GM21737 (cell line): ENCODE data around the gene DPH2.

Source experiments
- ATAC-seq: cut with Tn5 transposase; IDR thresholded peaks from one replicate; pipeline ENCODE4 v1.9.1; 2021; ENCODE audit warnings: mild to moderate bottlenecking, moderate library complexity; ENCODE audit not compliant: unreplicated experiment

Gene DPH2

DNA sequence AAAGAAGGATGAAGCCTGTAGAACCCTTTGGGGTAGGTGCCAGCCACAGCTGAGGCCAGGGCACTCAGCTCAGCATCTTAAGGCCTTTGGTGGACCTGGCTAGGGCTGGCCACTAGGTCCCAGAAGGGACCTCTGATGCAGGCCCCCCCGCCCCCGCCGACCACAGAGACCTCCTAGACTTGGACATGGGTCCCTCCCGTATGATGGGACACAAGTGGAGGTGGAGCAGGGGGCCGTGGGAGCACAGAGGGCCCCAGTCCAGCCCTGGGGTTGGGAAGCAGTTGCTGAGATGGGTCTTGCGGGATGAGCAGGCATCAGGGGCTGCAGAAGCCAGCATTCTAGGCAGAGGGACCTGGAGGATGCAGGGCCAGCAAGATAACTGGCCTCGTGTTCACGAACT is 12.4 kb downstream of the DPH2 start:
- ATAC-seq = no peak

DNA sequence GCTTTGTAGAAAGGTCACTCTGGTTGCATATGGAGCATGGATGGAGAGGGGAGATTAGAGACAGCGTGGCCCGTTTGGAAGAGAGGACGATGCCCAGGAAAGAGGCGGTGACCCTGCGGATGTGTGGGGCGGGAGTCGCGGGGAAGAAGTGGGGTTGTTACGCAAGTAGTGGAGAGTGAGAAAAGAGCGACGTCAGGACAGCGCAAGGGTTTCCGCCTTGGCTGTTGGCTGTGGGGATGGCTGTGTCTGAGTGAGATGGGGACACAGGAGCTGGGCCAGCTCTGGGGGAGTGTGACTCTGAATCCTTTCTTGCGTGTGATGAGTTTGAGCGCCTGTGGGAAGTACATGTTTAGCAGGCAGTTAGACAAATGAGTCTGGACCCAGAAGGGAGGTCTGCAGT is 13.0 kb downstream of the DPH2 start:
- no peak for ATAC-seq

DNA sequence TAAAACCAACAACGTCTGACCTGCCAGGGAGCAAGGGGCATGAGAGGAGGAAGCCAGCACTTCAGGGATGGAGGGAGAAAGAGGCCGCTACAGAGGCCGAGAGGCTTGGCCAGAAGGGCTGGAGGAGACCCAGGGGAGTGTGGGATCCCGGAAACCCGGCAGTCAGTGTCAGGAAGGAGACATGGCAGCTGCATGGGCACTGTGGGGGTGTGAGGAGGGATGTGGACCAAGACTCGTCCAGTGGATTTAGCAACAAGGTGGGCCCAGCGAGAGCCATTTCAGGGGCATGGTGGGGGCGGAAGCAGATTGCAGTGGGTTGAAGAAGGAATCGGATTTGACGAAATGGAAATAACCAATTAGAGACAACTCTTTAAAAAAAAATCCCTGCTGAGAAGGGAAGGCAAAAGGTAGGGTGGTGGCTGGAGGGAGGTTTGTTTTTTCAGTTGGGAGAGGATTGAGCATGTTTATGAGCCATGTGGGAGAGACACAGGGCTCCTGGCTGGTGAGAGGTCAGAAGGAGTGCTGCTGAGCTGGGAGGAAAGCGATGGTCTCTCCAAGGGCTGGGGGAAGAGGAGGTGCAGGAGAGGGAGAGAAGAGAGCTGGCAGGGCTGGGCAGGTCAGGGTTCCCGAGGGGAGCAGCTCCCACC is 13.6 kb downstream of the DPH2 start:
- no peak for ATAC-seq

DNA sequence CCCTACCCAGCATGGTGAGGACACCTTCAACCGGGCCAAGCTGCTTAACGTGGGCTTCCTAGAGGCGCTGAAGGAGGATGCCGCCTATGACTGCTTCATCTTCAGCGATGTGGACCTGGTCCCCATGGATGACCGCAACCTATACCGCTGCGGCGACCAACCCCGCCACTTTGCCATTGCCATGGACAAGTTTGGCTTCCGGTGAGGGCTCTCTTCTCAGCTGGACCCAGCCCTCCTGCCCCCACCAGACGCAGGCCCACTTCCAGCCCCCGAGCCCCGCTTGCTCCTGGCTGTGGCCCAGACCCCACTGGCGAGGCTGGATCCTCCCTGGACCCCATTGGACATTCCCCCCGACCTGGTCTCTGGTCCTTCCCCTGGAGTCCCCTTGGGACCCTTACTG is 15.0 kb downstream of the DPH2 start:
- ATAC-seq = no peak

DNA sequence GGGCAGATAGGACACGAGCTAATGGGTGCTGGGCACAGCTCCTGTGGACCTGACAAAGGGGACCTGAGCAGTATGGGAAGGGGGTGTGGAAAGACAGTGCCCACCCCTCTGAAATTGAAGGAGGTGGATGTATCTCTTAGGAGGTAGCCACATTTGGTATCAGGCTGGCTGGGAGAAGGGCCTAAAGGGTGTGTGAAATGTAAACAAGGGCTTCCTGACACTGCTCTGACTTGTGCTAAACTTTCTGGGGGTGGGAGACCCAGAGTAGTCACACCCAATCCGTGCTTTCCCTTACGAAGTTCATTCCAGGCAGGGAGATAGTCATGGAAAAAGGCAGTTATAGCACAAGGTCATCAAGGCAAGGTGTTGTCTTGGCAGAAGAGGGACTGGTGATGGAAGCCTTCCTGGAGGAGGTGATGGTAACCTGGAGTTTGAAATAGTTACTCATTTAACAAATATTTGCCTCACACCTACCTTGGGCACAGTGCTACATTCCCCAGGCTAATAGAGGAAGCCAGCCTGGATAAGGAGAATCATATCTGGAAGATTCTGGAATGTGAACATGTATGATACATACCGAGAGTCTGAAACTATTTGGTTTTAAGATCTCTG is 16.3 kb downstream of the DPH2 start:
- no peak for ATAC-seq

DNA sequence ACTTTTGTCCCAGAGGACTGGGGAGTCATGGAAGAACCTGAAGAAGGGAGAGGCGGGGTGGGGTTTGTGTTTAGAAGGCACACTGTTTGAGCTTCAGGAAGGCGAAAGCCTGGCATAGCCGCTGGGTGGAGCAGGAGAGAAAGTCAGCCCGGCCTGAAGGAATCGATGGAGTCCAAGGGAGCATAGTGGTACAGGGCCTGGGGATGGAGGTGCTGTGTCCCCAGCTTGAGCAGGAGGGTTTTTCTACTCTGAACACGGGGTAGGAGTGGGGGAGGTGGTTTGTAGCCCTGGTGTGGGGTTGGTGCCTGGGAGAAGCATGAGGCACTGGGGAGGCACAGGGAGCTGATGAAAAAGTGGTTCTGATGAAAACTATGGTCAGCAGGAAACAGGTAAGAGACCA is 16.9 kb downstream of the DPH2 start:
- ATAC-seq = no peak

DNA sequence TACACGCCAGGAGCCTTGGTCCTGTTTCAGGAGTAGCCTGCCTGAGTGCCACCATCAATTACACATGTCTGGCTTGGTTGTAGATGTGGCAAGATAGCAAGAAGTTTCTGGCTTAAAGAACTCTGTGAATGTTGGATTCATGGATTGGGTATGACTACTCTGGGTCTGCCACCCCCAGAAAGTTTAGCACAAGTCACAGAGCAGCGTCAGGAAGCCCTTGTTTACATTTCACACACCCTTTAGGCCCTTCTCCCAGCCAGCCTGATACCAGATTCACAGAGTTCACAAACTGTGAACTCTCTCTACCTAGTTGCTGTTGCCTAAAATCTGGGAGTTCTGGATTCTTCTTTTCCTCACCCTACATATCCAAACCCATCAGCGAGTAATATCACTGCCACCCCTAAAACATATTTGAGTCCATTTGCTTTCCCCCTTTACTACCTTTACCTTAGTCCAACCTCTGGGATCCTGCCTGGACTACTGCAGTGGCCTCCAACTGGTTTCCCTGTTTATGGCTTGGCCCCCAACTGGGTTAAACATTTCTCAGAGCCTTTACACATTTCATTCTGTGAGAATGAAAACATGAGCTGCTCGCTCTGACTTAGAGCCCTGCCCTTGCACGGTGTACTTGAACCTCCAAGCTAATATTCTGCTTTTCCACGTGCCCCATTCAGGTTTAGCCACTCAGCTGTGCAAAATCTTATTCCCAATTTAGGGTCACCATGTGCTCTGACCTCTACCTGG is 17.5 kb downstream of the DPH2 start:
- ATAC-seq = no peak

DNA sequence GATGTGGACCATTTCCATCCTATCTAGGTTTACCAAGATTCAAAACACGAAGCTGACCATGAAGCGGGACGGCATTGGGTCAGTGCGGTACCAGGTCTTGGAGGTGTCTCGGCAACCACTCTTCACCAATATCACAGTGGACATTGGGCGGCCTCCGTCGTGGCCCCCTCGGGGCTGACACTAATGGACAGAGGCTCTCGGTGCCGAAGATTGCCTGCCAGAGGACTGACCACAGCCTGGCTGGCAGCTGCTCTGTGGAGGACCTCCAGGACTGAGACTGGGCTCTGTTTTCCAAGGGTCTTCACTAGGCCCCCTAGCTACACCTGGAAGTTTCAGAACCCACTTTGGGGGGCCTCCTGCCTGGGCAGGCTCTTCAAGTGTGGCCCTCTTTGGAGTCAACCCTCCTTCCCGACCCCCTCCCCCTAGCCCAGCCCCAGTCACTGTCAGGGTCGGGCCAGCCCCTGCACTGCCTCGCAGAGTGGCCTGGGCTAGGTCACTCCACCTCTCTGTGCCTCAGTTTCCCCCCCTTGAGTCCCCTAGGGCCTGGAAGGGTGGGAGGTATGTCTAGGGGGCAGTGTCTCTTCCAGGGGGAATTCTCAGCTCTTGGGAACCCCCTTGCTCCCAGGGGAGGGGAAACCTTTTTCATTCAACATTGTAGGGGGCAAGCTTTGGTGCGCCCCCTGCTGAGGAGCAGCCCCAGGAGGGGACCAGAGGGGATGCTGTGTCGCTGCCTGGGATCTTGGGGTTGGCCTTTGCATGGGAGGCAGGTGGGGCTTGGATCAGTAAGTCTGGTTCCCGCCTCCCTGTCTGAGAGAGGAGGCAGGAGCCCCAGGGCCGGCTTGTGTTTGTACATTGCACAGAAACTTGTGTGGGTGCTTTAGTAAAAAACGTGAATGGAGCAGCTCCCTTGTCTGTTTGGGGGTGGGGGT is 20.7 kb downstream of the DPH2 start:
- ATAC-seq = no peak

DNA sequence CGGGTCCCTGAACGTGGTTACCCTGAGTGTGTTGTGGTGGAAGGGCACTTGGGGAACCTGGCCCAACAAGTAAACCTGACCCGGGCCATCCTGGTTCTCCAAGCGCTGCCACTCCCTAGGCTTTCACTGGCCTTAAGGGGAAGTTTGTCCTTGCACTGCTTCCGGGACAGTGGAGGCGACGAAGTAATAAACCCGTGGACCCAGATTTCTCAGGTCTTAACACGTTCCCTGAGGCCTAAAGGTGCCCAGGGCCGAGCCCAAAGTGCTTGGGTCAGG is 21.3 kb downstream of the DPH2 start:
- ATAC-seq = no peak

DNA sequence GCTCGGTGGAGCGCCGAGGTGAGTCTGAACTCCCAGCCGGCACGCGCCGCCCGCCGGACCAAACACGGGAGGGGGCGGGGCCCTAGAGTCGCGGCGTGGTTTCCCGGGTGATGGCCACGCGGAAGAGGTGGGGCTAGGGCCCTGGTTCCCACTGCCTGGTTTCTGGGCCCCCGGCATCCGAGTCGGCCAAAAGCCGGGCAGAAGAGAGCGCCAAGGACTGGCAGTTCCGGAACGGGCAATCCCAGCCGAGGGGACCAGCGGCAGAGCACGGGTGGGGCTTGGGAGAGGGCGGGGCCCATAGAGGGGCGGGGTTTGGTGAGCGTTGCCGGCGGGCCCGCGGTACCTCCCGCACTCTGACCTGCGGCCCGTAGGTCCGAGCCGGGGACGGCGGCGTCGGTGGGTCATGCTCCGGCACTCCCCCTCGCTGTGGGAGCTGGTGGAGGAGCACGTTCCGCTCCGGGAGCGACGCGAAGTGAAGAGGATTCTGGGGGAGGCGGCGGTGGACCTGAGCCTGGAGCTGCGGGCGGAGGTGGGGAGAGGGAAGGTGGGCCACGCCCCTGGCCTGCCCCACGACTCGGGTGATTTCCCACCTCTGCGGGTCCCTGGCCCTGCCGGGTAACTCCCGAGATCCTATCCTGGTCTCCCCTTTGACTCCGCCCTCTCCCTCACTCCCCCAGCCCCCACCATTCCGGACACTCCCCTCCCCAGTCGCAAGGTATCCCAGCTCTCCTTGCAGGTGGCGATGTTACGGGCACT is 21.8 kb downstream of the DPH2 start, which contains the start of gene CCDC24:
Gene CCDC24, plus strand, starts transcription at position 124 of the 756 bp plus-strand sequence. Its CDS starts 280 bp downstream, at position 404.
- peak; percentile 72 for ATAC-seq

DNA sequence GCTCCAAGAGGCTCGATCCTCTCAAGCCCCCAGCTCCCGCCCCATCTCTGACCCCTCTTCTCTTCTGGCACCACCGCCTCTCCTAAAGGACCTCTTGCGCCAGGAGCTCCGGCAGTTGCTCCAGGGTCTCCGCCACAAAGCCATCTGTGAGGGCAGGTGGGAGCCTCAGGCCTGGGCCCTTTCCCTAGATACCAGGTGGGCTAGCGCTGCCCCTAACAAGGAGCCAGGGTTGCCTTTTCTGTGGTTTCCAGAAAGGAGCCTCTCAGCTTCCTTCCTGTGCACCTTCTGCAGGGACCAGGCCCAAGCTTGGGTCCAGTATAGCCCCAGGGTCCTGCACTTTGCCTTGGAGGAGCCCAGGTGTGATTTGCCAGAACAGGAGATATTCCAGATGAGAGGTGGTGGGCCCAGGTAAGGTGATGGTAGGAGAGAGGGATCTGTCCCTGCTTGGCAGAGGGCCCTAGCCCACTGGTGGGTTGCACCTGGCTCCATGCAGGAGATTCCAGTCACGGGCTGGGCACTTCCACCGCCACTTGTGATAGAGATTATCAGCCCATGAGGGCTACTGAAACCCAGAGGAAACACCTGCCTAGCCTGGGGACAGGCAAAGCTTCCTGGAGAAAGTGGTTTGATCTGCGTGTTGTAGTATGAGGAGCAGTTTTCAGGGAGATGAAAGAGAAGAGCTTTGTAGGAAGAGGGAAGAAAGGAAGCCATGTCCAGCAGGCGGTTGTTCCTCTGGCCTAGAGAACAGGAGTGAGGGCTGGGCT is 22.6 kb downstream of the DPH2 start:
- no peak for ATAC-seq

DNA sequence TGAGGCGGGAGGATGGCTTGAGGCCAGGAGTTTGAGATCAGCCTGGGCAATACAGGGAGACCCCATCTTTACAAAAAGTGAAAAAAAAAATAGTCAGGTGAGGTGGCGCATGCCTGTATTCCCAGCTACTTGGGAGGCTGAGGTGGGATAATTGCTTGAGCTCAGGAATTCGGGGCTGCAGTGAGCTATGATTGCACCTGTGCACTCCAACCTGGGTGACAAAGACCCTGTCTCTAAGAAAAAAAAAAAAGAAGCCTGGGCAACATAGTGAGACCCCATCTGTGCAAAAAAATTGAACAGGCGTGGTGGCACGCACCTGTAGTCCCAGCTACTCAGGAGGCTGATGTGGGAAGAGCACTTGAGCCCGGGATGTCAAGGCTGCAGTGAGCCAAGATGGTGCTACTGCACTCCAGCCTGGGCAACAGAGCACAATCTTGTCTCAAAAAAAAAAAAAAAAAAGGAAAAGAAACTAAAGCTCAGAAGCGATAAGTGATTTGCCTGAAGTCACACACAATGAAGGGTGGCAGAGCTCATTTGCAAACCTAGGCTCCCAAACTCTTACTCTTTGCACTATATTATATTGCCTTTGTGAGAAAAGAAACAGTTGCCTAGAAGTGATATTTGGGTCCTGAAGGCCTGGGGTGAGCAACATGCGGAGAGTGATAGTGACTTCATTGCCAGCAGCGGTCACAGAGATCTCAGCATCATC is 23.6 kb downstream of the DPH2 start:
- no peak for ATAC-seq

DNA sequence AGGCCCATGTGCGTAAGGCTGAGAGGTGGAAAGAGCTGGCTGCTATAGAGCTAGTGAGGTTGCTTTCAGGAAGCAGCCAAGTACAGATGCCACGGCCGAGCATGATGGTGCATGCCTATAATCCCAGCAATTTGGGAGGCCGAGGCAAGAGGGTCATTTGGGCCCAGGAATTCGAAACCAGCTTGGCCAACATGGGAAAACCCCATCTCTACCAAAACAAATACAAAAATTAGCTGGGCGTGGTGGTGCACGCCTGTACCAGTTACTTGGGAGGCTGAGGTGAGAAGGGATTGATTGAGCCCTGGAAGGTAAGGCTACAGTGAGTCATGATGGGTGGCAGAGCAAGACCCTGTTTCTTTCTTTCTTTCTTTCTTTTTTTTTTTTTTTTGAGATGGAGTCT is 24.3 kb downstream of the DPH2 start:
- no peak for ATAC-seq

DNA sequence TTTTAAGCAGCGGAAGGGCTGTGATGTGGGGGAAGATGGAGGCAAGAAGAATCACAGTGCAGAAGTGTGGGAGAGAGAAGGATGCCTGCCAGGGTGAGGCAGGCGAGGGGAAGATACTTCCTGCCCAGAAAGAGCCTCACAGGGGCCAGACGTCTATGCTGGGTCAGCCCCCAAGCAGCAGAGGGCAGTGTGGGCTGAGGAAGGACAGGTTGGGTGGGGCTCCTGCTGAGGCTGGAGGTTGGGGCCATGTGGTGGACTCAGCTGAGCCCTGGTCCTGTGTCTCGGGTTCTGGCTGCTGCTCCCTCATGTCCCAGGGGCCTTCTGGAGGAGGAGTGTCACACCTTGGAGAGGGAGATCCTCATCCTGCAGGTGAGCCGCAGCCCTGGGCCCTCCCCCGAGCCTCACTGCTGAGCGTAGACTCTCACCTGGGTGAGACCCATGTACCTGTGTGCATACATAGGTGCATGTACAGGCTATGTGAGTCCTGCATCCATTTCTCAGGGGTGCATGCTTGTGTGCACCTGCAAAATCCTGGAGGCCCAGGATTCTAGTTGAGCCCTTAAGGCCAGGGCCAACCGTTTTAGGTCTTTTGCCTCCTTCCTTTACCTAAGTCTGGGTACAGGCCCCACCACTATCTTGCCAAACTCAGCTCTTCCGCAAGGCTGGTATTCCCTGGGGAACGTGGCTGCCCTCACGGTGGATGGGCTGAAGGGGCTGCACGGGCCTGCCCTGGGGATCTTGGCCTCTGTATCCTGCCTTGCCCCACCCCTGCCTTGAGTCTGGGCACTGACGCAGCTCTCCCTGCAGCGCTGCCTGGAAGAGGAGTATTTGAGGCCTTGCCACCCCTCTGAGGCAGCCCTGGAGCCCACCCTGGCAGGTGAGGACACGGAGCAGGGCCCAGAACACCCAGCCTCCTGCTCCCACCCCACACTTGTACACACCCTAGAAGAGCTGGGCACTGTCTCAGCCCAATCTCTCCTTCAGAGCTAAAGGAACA is 25.3 kb downstream of the DPH2 start:
- no peak for ATAC-seq

DNA sequence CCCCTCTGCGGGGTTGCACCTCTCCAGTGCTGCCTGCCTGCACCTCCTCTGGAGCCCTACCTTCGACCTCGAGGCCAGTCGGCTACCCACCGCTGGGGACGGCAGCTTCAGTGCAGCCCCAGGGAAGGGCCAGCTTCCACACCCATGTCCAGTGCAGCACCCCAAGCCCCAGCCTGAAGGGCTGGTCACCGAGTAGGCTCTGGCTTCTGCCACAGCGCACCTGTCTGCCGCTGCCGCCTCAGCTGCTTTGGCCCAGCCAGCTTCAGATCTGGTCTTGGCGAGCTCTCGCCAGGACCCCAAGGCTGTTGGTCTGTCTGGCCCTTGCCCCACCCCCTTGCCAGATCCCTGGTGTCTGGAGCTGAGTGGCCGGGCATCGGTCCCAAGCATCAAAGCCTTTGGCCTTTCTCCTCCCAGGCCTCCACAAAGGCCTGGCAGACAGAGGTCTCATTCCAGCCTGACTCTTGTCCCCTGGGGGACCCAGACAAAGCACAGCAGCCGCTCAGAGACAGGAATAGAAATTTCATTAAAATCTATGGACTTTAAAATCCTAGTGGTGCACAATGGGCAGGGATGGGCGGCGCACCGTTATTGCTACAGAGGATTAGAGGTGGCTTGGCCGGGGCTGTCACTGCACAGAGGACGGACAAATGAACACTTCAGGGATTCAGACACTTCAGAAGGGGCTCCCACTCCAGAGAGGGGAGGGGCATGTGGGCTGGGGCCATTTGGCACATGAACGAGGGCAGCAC is 26.3 kb downstream of the DPH2 start:
- ATAC-seq = no peak

DNA sequence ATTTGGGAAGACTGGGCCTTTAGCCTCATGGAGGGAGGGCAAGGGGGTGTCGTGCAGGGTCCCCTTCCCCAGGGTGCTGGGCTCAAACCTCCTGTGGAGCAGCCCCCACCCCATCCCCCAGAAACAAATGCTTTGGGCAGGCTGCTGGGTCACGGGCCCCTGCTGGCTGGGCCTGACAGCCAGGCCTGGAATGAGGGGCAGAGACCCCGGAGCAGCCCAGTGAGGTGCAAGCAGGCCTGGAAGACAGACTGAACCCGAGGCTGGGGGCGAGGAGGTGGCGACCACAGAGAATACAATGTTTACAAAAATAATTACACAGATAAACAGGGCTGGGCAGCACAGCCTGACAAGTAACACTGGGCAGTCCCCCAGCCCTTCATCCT is 26.9 kb downstream of the DPH2 start:
- no peak for ATAC-seq

DNA sequence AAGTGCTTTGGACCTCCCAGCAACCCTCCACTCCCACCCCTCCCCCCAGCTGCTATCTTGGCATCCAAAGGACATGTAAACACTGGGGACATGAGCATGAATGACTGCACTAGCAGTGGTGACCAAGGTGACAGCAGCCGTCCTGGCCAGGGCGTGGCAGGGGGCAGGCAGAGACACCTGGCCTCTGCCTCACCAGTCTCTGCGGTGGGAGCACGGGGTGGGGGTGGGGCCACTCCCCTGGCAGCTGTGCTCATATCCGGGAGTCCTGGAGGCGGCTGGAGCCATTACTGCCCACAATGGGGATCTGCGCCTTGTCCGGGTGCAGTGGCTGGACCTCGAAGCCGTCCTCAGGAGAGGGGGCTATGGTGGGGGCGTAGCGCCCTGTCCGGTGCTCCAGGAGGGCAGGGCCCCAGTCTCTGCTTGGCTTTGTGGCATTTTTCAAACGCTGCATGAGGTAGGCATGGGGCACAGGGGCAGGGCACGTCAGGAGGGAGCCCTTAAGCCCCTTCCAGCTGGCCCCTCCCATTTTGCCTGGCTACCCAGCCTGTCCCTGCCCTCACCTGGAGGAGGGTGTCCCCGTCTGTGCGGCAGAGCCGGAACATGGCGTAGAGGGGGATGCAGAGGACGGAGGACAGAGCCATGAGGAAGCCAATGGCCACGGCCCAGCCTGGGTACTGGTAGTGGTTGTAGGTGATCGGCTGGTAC is 27.6 kb downstream of the DPH2 start:
- ATAC-seq = no peak
